Mesenteric fat pad (tissue), 1 donor: ENCODE measurements around the gene POTEM. TPM values are rescaled to one million over a fixed set of nuclear protein-coding genes. Genes with fewer than 3 reads are reported as not detected.
"Not testable (repeated sequence)": the region's sequence is repeated elsewhere in the genome, so short reads cannot be mapped to it uniquely, and the experiment has no call there.

Source experiments
- DNase-seq: peaks from one replicate; pipeline ENCODE4 v3.0.0-alpha.2; 2020; ENCODE audit warnings: low spot score
- long read RNA-seq: library from polyadenylated mRNA; unstranded; transcript quantifications from one replicate; pipeline ENCODE4 v2.0.0, GENCODE V29; 2020
- total RNA-seq: library from RNA; stranded (reverse); fragmentation: NEBNext Ultra II Directional; extraction: Animal tissue kit (Norgen Biotek cat#: 25700); gene quantifications from one replicate; pipeline ENCODE4 v1.2.1, GENCODE V29; 2021
- donor health status: DM: yes; HTN: yes; CAD: no.

The POTEM gene
- total RNA-seq = not detected
- long read RNA-seq = 0 reads

DNA sequence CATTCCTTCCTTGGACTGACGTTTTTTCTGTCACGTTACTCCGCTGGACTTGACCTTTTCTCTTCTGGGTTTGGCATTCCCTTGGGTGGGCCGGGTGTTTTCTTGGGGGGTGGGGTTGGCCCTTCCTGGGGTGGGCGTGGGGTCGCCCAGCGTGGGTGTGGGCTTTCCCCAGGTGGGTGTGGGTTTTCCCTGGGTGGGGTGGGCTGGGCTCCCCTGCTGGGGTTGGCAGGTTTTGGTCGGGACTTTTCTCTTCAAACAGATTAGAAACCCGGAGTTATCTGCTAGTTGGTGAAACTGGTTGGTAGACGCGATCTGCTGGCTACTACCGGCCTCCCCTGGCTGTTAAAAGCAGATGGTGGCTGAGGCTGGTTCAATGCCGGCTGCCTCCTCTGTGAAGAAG, at the start of gene POTEM:
Gene POTEM (plus strand): TSS at position 301 of the 400 bp plus-strand sequence. CDS start 52 bp downstream, at position 353.
- DNase-seq = not testable (repeated sequence)

DNA sequence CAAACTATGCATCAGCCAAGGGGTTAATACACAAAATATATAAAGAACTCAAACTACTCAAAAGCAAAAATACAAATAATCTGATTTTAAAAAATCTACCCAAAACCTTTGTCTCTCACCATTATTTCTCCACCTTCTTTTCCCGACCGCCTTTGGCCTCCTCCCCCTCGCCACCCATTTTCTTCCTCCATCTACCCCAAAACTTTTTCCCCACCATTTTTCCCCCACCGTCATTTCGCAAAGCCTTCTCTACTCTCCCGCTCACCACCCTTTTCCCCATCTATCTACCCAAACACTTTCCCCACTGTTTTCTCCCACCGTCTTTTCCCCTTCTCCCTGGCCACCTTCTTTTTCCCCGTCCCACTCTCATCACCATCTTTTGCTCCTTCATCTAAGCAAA, 48.9 kb upstream of the POTEM start:
- DNase-seq = not testable (repeated sequence)

DNA sequence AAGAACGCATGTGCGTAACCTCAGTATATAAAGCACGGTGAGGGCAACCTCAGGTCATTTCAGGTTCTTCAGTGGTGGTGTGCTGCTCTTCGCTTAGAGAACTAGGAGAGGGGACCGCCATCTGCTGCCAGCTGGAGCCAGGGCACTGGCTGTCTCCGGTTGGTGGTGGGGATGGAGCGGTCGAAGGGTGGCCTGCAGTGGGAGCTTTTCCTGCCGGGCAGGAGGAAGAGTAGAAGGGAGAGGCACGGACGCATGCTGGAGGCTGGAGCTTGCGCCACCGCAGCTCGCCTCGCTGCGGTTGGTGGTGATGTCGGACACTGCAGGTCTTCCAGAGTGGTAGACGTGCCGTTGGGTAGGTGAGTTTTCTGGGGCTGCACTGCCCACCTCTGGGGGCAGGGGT, 47.2 kb upstream of the POTEM start:
- not testable (repeated sequence) for DNase-seq

DNA sequence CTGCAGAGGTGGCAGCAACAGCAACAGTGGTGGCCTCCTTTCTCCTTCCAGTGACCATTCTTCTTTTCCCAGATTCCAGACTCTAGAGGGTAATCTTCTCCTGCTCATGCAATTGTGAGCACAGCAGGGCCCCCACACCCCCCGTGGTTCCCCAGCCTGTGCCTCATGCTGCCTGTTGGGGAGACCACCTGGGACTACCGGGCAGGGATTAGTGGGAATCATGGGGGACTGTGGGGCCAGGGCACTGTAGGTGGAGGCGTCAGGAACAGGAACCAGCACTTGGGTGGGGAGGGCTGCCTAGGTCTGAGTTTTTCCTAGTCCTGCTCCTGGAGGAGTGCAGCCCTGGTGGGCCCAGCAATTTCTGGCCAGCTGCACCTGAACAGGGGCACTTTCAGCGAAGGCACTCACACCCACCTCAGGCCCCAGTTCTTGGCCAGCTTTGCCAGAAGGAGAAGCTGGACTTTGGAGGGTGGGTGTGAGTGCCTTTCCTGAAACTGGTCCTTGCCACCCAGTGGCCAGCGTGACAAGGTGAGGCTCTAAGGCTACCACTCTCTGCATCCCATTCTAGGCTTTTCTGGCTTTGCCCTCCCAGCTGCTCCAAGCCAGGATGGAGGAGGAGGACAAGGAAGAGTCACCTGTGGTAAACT, 46.1 kb upstream of the POTEM start:
- not testable (repeated sequence) for DNase-seq

DNA sequence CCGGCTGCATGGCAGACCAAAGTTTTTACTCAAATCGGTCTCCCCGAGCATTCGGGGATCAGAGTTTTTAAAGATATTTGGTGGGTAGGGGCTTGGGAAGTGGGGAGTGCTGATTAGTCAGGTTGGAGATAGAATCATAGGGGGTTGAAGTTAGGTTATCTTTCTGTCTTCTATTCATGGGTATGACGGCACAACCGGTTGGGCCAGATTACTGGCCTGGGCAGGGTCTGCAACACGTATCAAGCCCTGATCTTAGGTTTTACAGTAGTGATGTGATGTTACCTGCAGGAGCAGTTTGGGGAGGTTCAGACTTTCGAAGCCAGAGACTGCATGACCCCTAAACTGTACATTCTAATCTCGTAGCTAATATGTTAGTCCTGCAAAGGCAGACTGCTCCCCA, 30.4 kb upstream of the POTEM start:
- not testable (repeated sequence) for DNase-seq

DNA sequence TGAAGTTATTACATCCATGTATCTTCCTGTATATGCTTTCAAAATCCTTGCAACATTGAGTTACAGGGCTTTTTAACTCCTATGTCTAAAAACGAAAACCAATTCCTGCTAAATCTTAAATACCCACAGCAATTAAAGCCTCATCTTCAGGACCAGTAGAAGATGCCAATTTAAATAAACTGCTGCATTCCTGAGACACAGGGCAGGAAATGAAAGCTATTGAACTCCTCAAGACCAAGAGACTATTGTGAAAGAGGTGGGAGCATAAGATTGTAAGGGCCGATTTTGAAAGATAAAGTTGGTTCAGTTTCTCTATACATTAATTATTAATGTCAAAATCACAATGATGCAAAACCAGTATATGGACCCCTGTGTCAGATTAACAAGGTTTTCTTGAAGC, 28.5 kb upstream of the POTEM start:
- not testable (repeated sequence) for DNase-seq

DNA sequence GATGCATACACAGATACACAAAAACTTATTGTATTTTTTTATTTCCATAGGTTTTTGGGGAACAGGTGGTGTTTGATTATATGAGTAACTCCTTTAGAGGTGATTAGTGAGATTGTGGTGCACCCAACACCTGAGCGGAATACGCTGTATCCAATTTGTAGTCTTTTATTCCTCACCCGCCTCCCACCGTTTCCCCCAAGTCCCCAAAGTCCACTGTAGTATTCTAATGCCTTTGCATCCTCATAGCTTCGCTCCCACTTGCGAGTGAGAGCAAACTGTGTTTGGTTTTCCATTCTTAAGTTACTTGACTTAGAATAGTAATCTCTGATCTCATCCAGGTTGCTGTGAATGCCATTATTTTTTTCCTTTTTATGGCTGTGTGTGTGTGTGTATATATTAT, 17.3 kb upstream of the POTEM start:
- not testable (repeated sequence) for DNase-seq

DNA sequence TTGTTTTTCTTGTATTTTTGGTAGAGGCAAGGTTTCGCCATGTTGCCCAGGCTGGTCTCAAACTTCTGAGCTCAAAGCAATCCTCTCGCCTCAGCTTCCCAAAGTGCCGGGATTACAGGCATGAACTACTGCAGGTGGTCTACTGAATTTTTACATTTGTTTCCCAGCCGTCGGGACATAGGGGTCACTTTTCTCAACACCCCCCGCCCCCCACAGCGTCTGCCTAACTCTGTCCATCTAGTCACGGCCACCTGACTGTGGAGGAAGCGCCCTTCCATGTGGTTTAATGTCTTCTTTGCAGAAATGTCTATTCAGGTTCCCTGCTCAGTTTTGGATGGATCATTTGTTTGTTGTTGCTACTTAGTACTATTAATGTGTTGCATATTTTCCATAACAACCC, 14.1 kb upstream of the POTEM start:
- DNase-seq = peak; percentile 91

DNA sequence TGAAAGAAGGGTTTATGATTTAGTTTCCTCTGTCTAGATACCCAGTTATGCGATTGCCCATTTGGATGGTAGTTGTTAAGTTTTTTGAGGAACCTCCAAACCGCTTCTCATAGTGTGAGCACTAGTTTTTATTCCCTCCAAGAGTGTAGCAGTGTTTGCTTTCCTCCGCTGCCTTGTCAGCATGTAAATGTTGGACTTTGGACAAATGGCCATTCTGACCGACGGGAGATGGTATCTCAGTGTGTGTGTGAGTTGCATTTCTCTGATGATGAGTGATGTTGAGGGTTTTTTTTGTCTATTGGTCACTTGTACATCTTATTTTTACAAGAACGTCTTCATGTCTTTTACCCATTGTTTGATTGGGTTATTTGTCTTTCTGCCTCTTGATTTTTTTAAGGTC, 11.4 kb upstream of the POTEM start:
- DNase-seq = not testable (repeated sequence)

DNA sequence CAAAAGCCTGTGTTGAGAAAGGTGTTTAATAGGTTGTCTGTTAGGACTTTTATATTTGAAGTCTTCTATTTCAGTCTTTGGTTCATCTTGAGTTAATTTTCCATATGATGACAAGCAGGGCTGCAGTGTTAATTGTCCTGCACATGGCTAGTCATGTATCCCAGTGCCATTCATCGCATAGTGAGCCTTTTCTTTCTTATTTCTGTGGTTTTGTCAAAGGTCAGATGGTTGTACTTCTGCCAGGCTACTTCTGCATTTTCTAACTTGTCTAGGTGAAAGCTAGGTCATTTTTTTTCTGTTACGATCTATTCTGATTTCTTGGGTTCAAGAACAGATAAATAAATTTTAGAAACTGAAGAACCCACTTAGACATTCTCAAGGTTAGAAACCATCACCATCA, 5.7 kb upstream of the POTEM start:
- DNase-seq = not testable (repeated sequence)

DNA sequence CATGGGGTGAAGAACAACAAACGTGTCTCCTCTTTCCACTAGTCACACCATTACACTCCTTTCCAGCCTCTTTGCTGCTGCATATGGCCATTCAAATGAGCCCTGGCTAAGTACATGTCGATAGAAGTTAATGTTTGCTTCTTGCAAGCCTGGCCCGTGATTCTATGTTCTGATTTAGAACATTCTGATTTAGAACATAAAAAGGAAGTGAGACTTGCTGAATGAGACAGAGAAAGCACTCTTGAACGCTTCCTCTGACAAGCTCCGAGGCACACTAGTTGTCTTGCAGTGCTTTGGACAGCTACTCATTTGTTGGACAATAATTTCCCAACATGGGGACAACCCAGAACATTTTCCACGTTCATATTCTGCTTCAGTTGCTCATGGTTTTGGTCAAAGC, 5.1 kb upstream of the POTEM start:
- not testable (repeated sequence) for DNase-seq

DNA sequence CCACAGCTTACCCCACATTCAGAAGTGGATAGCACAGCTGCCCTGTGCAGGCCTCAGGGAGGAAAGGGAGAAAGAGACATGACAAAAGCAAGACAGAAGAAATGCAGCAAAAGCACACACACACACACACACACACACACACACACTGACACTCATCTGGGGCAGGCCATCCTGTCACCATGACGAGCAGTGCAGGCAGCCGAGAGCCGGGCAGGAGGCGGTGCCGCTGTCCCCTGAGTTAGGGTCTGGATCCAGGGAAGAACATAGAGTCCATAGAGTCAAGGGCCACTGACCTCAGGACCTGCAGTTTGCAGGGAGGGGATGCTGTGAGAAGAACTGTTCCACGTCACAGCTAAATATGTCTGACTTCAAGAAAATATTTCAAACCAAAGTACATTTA, 4.0 kb upstream of the POTEM start:
- DNase-seq = peak; percentile 85

DNA sequence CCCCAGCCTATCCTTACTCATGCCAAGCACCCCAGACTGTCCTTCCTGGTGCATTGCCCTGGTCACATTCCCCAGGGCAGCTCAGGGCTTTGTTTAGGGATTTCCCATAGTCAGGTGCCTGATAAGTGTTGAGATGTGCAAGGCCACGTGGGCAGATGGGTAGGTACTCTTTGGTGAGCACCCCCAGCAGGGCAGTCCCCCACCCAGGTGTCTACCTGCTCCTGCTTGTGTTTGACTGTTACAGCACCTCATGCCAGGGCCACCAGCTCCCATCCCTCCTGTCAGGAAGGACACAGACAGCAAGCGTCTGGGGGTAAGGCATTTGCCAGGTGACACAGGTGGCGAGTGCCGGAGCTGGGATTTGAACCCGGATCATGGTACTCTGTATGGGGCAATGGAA, 2.4 kb upstream of the POTEM start:
- DNase-seq = not testable (repeated sequence)

DNA sequence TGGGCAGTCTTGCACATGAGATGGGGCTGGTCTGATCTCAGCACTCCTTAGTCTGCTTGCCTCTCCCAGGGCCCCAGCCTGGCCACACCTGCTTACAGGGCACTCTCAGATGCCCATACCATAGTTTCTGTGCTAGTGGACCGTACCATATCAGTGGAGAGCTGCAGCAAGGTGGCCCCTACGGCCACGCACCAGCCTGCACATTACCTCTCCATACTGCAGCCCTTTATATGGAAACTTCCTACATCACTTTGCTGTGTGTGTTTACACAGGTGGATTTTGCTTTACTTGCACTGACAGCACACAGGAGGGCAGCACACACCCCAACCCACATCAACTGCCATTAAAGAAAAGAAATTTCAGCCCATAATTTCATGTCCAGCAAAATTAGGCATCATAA, 35.3 kb downstream of the POTEM start:
- not testable (repeated sequence) for DNase-seq

DNA sequence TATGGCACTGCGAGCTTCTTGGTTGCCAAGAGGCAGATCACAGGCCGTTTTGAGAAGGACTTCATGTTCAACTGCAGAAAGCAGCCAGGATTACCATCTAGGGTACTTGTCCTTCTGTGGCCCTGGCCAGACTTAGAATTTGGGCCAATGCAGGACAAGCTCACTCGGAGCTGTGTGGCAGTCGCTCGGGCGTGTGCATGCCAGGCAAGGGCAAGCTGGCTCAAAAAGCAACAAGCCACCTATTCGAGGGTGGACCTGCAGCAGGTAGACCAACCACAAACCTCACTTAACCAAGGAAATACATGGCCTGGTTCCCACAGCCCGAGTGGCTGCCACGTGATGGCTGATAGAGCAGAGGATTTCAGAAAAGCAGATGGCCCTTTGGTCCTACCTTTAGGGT, 39.3 kb downstream of the POTEM start:
- DNase-seq = not testable (repeated sequence)

DNA sequence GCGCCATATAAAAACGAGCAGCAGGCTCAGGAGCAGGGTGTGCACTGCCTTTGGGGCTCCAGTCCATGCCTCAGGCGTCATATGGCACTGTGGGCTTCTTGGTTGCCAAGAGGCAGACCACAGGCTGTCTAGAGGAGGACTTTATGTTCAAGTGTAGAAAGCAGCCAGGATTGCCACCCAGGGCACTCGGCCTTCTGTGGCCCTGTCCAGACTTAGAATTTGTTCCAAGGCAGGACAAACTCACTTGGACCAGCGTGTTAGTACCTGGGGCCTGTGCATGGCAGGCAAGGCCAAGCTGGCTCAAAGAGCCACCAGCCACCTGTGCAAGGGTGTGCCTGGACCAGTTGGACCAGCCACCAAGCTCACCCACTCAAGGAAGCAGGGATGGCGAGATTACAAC, 40.4 kb downstream of the POTEM start:
- DNase-seq = not testable (repeated sequence)

DNA sequence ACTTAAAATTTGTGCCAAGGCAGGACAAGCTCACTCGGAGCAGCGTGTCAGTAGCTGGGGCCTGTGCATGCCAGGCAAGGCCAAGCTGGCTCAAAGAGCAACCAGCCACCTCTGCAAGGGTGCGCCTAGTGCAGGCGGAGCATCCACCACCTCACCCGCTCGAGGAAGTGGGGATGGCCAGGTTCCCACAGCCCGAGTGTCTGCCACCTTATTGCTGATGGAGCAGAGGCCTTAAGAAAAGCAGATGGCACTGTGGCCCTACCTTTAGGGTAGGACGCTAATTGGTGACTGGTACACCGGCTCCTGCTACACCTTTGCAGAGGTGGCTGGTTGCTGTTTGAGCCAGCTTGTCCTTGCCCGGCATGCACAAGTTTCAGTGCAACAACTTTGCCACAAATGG, 43.8 kb downstream of the POTEM start:
- DNase-seq = not testable (repeated sequence)

DNA sequence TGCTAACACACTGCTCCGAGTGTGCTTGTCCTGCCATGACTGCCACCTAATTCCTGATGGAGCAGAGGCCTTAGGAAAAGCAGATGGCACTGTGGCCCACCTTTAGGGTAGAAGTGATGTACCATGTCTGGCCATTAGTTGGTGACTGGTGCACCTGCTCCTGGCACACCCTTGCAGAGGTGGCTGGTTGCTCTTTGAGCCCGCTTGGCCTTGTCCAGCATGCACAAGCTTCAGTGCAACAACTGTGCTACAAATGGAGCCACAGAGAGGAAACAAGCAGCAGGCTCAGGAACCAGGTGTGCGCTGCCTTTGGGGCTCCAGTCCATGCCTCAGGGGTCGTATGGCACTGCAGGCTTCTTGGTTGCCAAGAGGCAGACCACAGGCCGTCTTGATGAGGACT, 44.5 kb downstream of the POTEM start:
- not testable (repeated sequence) for DNase-seq

DNA sequence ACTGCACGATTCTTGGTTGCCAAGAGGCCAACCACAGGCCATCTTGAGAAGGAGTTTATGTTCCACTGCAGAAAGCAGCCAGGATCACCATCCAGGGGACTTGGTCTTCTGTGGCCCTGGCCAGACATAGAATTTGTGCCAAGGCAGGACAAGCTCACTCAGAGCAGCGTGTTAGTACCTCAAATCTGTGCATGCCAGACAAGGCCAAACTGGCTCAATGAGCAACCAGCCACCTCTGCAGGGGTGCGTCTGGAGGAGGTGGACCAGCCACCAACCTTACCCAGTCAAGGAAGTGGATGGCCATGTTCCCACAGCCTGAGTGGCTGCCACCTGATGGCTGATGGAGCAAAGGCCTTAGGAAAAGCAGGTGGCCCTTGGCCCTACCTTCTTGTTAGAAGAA, 48.0 kb downstream of the POTEM start:
- not testable (repeated sequence) for DNase-seq

DNA sequence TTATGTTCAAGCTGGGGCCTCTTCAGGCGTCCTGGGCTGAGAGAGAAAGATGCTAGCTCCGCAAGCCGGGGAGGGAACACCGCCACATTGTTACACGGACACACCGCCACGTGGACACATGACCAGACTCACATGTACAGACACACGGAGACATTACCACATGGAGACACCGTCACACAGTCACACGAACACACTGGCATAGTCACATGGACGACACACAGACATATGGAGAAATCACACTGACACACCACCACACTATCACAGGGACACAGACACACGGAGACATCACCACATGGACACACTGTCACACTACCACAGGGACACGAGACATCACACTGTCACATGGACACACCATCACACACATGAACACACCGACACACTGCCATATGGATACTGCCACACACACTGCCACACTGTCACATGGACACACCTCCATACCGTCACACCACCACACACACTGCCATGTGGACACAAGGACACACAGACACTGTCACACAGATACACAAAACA, 57.9 kb downstream of the POTEM start:
- peak; percentile 37 for DNase-seq

DNA sequence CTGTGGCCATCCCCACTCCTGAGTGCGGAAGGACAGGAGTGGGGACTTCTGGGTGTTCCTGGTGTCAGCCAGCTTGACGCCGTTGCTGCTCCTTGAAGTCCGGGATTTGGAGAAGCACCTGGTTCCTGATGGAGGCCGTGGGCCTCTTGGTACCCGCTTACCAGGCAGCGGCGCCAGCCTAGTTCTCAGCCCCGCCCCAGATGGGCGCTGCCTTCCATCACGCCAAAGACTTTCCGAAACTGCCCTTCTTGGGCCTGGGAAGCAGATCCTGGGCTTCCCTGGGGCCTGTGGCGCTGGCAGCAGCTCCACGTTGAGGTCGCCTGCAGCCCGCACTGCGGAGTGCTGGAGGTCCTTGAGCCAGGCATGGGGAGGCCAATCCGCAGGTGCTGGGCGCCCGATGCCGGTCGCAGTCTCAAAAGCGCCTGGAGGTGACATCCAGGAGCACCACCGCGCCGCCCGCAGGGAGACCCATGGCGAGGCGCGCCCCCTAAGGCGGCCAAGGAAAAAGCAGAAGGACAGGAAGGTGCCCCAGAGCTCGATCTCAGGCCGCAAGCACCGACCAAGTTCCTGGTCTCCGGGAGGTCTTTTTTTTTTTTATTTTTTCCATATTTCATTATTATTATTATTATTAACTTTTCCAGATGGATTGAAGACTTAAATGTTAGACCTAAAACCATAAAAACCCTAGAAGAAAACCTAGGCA, 59.6 kb downstream of the POTEM start:
- peak; percentile 79 for DNase-seq

DNA sequence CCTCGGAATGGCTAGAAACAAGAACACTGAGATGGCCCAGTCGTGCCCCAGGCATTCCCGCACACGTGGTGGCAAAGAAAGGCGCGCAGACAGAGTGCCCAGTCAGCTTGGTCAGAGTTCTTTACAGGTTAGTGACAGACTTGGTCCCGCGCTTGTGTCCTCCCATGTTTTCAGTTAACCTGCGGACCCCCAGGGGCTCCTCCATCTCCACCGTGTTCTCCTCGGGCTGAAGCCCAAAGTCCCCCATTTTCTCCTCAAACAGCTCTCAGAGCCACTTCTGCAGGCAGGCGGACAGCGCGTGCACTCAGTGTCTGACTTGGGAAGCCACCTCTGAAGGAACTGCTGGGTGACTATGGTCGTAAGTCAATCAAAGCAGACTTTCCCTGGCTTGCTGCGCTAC, 60.7 kb downstream of the POTEM start:
- not testable (repeated sequence) for DNase-seq
